GM13977 (cell line): ENCODE measurements around the gene MYRIP.

ENCODE experiments used
- DNase-seq: peaks from one replicate; pipeline ENCODE4 v3.0.0; 2012; ENCODE audit warnings: low spot score
- in situ Hi-C: fragments of 300-500 bp; cut with MboI; formaldehyde crosslinking; loops from one replicate; pipeline ENCODE4 v1.12.0; 2022; ENCODE audit warnings: low sequenced_read_pairs, low pct_unique_long_range_greater_than_20kb, mixed read lengths, inconsistent platforms; ENCODE audit not compliant: unreplicated experiment
- TF ChIP-seq, protein P1 (sequence below): IDR thresholded peaks from 2 replicates; pipeline ENCODE4 v1.5.1; 2012; ENCODE audit warnings: mild to moderate bottlenecking, control low read depth; ENCODE audit not compliant: insufficient read depth; ENCODE audit errors: extremely low read depth, missing control alignments

MYRIP gene

GRCh38 chr3:40037582-40037981 lies 228.2 kb downstream of the MYRIP start:
- in situ Hi-C loops = no loop called here
- DNase-seq = no peak
- TF ChIP-seq, protein P1, sequence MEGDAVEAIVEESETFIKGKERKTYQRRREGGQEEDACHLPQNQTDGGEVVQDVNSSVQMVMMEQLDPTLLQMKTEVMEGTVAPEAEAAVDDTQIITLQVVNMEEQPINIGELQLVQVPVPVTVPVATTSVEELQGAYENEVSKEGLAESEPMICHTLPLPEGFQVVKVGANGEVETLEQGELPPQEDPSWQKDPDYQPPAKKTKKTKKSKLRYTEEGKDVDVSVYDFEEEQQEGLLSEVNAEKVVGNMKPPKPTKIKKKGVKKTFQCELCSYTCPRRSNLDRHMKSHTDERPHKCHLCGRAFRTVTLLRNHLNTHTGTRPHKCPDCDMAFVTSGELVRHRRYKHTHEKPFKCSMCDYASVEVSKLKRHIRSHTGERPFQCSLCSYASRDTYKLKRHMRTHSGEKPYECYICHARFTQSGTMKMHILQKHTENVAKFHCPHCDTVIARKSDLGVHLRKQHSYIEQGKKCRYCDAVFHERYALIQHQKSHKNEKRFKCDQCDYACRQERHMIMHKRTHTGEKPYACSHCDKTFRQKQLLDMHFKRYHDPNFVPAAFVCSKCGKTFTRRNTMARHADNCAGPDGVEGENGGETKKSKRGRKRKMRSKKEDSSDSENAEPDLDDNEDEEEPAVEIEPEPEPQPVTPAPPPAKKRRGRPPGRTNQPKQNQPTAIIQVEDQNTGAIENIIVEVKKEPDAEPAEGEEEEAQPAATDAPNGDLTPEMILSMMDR = no peak

DNA sequence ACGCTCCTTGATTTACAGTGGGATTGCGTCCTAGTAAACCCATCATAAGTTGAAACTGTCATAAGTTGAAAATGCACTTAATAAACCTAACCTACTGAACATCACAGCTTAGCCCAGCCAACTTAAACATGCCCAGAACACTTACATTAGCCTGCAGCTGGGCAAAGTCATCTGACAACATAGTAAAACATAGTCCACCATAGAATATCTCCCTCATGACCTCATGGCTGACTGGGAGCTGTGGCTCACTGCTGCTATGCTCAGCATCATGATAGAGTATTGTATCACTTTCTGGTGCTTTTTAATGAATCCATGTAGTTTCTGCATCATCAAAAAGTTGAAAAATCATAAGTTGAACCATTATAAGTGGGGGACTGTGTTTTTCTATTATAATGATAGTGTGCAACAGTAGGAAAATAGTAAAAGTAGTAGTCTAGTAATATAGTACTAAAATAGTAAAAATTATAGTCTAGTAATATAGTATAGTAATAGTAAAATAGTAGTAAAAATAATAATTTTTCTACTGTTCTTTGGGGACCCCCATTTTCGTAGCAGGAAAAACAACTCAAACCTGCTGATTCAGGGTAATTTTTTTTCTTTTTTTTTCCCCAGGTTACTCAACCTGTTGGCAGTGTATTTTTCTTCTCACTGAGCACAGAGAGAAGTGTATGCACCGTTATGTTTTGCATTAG lies 233.5 kb downstream of the MYRIP start:
- in situ Hi-C loops = no loop called here
- DNase-seq = no peak
- TF ChIP-seq, protein P1 = no peak

GRCh38 chr3:40043444-40043755 lies 234.0 kb downstream of the MYRIP start:
- in situ Hi-C loops = no loop called here
- TF ChIP-seq, protein P1 = no peak
- no peak for DNase-seq

- no peak for DNase-seq
- TF ChIP-seq, protein P1 = no peak
- in situ Hi-C loops = no loop called here
Observed at GRCh38 chr3:40044487-40044886, 235.1 kb downstream of the MYRIP start.

DNA sequence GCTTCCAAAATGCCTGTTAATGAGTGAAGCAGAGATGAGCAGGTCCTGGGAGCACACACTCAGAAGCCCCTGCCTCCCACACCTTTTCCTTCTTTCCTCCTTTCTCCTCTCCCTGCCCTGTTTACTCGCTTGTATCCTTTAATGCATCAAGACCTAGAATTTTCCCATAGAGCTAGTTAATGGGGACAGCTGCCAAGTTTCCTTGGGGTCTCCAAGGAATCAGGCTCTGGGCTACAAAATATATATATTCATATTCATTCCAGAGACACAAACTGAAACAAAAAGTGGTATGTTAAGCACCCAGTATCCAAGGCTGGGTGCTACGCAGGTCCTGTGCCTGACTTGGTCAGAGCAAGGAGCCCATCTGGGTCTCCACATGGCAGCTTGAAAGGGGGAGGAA lies 235.6 kb downstream of the MYRIP start:
- TF ChIP-seq, protein P1 = no peak
- DNase-seq = no peak
- in situ Hi-C loops = no loop called here

- in situ Hi-C loops = no loop called here
Observed at GRCh38 chr3:40046149-40046548, 236.7 kb downstream of the MYRIP start.

More at GRCh38 chr3:40046149-40046548, 236.7 kb downstream of the MYRIP start:
- DNase-seq = no peak
- TF ChIP-seq, protein P1 = no peak
